HepG2 (cell line): ENCODE data around the gene WDR59. TPM values are rescaled to one million over a fixed set of nuclear protein-coding genes. Genes with fewer than 3 reads are reported as not detected.

ENCODE experiments used
- ATAC-seq: fragments of 200-7000 bp; cut with Tn5 transposase; 3 replicates; pipeline ENCODE4 v1.9.1; 2020; ENCODE audit warnings: mild to moderate bottlenecking, moderate library complexity
- BruUV-seq: library from RNA; stranded (reverse); fragments of 400-500 nt; replicated peaks from 2 replicates; lab custom pipeline; 2021; lab: Mats Ljungman, UMichigan
- CTCF ChIA-PET: fragments of 300-600 bp; formaldehyde crosslinking; extraction: SDS; loops from one replicate; lab custom pipeline; 2021; ENCODE audit warnings: low total read pairs, inconsistent platforms, low intra/inter-chr PET ratio; lab: Yijun Ruan, JAX
- POLR2A ChIA-PET: fragments of 350-600 bp; sonication (Branson Sonifier 250); formaldehyde crosslinking; loops from one replicate; lab custom pipeline; 2020; ENCODE audit warnings: antibody characterized with exemption, inconsistent platforms; lab: Yijun Ruan, JAX
- DNase-seq: peaks from one replicate; pipeline ENCODE4 v3.0.0-alpha.2; 2015; ENCODE audit warnings: low spot score
- FAIRE-seq: peaks from 3 replicates; lab custom pipeline; 2011; peaks lifted over from hg19 to GRCh38; lab: Jason Lieb, UNC
- H2AFZ ChIP-seq: one replicate; pipeline ENCODE4 v1.6.1; 2011; ENCODE audit warnings: low read length, inconsistent platforms
- H3K27ac ChIP-seq: fragments of 300-600 bp; 3 replicates; pipeline ENCODE4 v1.8.0; 2011; ENCODE audit warnings: mixed run types, mild to moderate bottlenecking, mixed read lengths, low read length, inconsistent platforms; ENCODE audit not compliant: insufficient read depth; ENCODE audit errors: extremely low read length
- H3K27me3 ChIP-seq, 2 experiments: fragments of 200-600 bp in 1 of 2; 2 replicates in 1 of 2; 3 replicates in 1 of 2; pipeline versions ENCODE4 v1.6.0 to v1.8.0; 2011; ENCODE audit warnings: low read length in 2 of 2, mild to moderate bottlenecking in 2 of 2, moderate library complexity in 2 of 2, inconsistent platforms in 1 of 2; ENCODE audit not compliant: insufficient read depth in 2 of 2, control insufficient read depth in 1 of 2
- H3K36me3 ChIP-seq, 2 experiments: fragments of 200-600 bp in 1 of 2; replicated peaks in 1 of 2; 2 replicates in 1 of 2; 3 replicates in 1 of 2; pipeline versions ENCODE4 v1.5.1 to v1.8.0; 2011; ENCODE audit warnings: low read length in 2 of 2, inconsistent platforms in 1 of 2; ENCODE audit not compliant: insufficient read depth in 2 of 2, control insufficient read depth in 1 of 2
- H3K4me1 ChIP-seq: 2 replicates; pipeline ENCODE4 v1.5.1; 2012; ENCODE audit warnings: low read length, inconsistent platforms; ENCODE audit not compliant: insufficient read depth
- H3K4me2 ChIP-seq: 2 replicates; pipeline ENCODE4 v1.6.0; 2011; ENCODE audit warnings: low read depth, low read length, inconsistent platforms
- H3K4me3 ChIP-seq, 3 experiments: fragments of 200-600 bp in 1 of 3; sonication (generic), shearing (Covaris generic) in 1 of 3; replicated peaks in 1 of 3; 2 replicates each; pipeline ENCODE4 v1.5.1; 2011 to 2016; ENCODE audit warnings: low read length in 3 of 3, inconsistent platforms in 2 of 3, low read depth in 2 of 3, mild to moderate bottlenecking in 2 of 3, control low read depth in 1 of 3, mixed read lengths in 1 of 3; ENCODE audit not compliant: insufficient read depth in 1 of 3
- H3K79me2 ChIP-seq: one replicate; pipeline ENCODE4 v1.6.1; 2011; ENCODE audit warnings: low read length, inconsistent platforms; ENCODE audit not compliant: insufficient read depth
- H3K9ac ChIP-seq: 2 replicates; pipeline ENCODE4 v1.6.0; 2011; ENCODE audit warnings: mild to moderate bottlenecking, low read depth, low read length, inconsistent platforms; ENCODE audit not compliant: insufficient read depth
- H3K9me3 ChIP-seq: 2 replicates; pipeline ENCODE4 v1.5.1; 2012; ENCODE audit warnings: mild to moderate bottlenecking, low read length
- H4K20me1 ChIP-seq: 2 replicates; pipeline ENCODE4 v1.6.0; 2011; ENCODE audit warnings: inconsistent platforms, mild to moderate bottlenecking, low read length, moderate library complexity; ENCODE audit not compliant: insufficient read depth
- DNMT3B ChIP-seq: conservative IDR thresholded peaks from 2 replicates; pipeline ENCODE4 v1.6.1; 2016; ENCODE audit warnings: missing biosample characterization, control low read depth
- SKI ChIP-seq: fragments of 450-650 bp; IDR thresholded peaks from one replicate; pipeline ENCODE4 v1.6.1; 2018; ENCODE audit warnings: mild to moderate bottlenecking; ENCODE audit not compliant: partially characterized antibody
- THAP7 ChIP-seq: sonication (generic); formaldehyde crosslinking; IDR thresholded peaks from 2 replicates; pipeline ENCODE4 v1.8.1; 2023; ENCODE audit warnings: mild to moderate bottlenecking, missing genetic modification reagents
- ZNF576 ChIP-seq: sonication (generic); formaldehyde crosslinking; IDR thresholded peaks from 2 replicates; pipeline ENCODE4 v1.4.0; 2020; ENCODE audit warnings: mild to moderate bottlenecking, missing genetic modification reagents
- ZNF619 ChIP-seq: sonication (generic); formaldehyde crosslinking; IDR thresholded peaks from 2 replicates; pipeline ENCODE4 v1.4.0; 2020; ENCODE audit warnings: mild to moderate bottlenecking, missing genetic modification reagents
- ZSCAN5A ChIP-seq: sonication (generic); formaldehyde crosslinking; IDR thresholded peaks from 2 replicates; pipeline ENCODE4 v1.8.0; 2022; ENCODE audit warnings: mild to moderate bottlenecking, missing genetic modification reagents, borderline replicate concordance
- ZSCAN9 ChIP-seq: IDR thresholded peaks from 2 replicates; pipeline ENCODE4 v1.6.1; 2016; ENCODE audit warnings: borderline replicate concordance
- WGBS: methylation state at CpG from one replicate; pipeline ENCODE4 v1.1.6; 2017; ENCODE audit warnings: low lambda C conversion rate; 5-methylcytosine and 5-hydroxymethylcytosine counted together
- in situ Hi-C: cut with HindIII; loops from 2 replicates; pipeline ENCODE4 v1.10.0; 2017; ENCODE audit warnings: low pct_unique_long_range_greater_than_20kb; ENCODE audit not compliant: extremely low pct_ligation_motif_present
- intact Hi-C: fragments of 100-400 bp; cut with micrococcal nuclease; formaldehyde crosslinking; loops from one replicate; pipeline ENCODE4 v1.10.0; 2022; ENCODE audit not compliant: unreplicated experiment
- polyA plus RNA-seq, 8 experiments: library from polyadenylated mRNA; depleted of rRNA in 3 of 8; stranded (reverse) in 7 of 8; unstranded in 1 of 8; fragments of >200 nt; fragmentation: Illumina TruSeq in 4 of 8; extraction: Trizol in 4 of 8; gene quantifications; 2 replicates each; pipeline versions ENCODE4 v1.2.1 to v1.2.3, GENCODE V29; 2011 to 2016; ENCODE audit warnings: low read depth in 4 of 8, missing spikeins in 1 of 8, mixed read lengths in 1 of 8; ENCODE audit not compliant: insufficient read depth in 1 of 8
- total RNA-seq, 5 experiments: library from RNA; depleted of rRNA; stranded (reverse); fragments of >200 nt; fragmentation: Illumina TruSeq; extraction: Trizol; gene quantifications; 2 replicates each; pipeline ENCODE4 v1.2.3, GENCODE V29; 2016; ENCODE audit warnings: low read depth in 1 of 5
- TF ChIP-seq, protein P1 (sequence below): IDR thresholded peaks from 2 replicates; pipeline ENCODE4 v1.6.1; 2016; ENCODE audit warnings: low read depth, control low read depth
- TF ChIP-seq, protein P2 (sequence below): sonication (generic); formaldehyde crosslinking; IDR thresholded peaks from 2 replicates; pipeline ENCODE4 v1.5.0; 2020; ENCODE audit warnings: missing genetic modification reagents
- TF ChIP-seq, protein P3 (sequence below): sonication (generic); formaldehyde crosslinking; IDR thresholded peaks from 2 replicates; pipeline ENCODE4 v1.4.0; 2020; ENCODE audit warnings: missing genetic modification reagents

The WDR59 gene
- total and polyA plus RNA-seq, 2 of the 13 experiments (the other 11 are each of a cell fraction or from before 2014, with no cell fraction given), result 65.2 to 306 TPM

GRCh38 chr16:75005697-75006096 is 20.8 kb upstream of the WDR59 start:
- intact Hi-C loops, result no loop called here
- H3K9ac ChIP-seq, result no peak overlapping the region
- TF ChIP-seq ZNF576 (no peak), SKI (no peak), ZNF619 (CRISPR knock-in tag) (no peak), ZSCAN9 (CRISPR knock-in tag) (no peak), ZSCAN5A (CRISPR knock-in tag) (no peak), THAP7 (CRISPR knock-in tag) (no peak), DNMT3B (CRISPR knock-in tag) (no peak)
- TF ChIP-seq, protein P1, sequence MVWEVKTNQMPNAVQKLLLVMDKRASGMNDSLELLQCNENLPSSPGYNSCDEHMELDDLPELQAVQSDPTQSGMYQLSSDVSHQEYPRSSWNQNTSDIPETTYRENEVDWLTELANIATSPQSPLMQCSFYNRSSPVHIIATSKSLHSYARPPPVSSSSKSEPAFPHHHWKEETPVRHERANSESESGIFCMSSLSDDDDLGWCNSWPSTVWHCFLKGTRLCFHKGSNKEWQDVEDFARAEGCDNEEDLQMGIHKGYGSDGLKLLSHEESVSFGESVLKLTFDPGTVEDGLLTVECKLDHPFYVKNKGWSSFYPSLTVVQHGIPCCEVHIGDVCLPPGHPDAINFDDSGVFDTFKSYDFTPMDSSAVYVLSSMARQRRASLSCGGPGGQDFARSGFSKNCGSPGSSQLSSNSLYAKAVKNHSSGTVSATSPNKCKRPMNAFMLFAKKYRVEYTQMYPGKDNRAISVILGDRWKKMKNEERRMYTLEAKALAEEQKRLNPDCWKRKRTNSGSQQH (CRISPR knock-in tag), result no peak
- TF ChIP-seq, protein P2, sequence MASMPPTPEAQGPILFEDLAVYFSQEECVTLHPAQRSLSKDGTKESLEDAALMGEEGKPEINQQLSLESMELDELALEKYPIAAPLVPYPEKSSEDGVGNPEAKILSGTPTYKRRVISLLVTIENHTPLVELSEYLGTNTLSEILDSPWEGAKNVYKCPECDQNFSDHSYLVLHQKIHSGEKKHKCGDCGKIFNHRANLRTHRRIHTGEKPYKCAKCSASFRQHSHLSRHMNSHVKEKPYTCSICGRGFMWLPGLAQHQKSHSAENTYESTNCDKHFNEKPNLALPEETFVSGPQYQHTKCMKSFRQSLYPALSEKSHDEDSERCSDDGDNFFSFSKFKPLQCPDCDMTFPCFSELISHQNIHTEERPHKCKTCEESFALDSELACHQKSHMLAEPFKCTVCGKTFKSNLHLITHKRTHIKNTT (CRISPR knock-in tag), result no peak
- TF ChIP-seq, protein P3, sequence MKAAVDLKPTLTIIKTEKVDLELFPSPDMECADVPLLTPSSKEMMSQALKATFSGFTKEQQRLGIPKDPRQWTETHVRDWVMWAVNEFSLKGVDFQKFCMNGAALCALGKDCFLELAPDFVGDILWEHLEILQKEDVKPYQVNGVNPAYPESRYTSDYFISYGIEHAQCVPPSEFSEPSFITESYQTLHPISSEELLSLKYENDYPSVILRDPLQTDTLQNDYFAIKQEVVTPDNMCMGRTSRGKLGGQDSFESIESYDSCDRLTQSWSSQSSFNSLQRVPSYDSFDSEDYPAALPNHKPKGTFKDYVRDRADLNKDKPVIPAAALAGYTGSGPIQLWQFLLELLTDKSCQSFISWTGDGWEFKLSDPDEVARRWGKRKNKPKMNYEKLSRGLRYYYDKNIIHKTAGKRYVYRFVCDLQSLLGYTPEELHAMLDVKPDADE (CRISPR knock-in tag), result no peak
- TF ChIP-seq, all 625 proteins: peak for 0
- WGBS, result 94% methylated on average over 4 of the region's 4 CpGs
- CTCF ChIA-PET, result no interaction called here
- Histone ChIP-seq H3K27me3 (no peaks in the 10 kb centered on the region), H2AFZ (no peak overlapping the region), H3K79me2 (peaks cover 100% of the 10 kb centered on the region), H3K4me2 (no peak overlapping the region), H3K9me3 (no peaks in the 10 kb centered on the region), H3K4me1 (peaks cover 56% of the 10 kb centered on the region), H3K4me3 (no peak overlapping the region), H3K36me3 (peaks cover 5 to 10% of the 10 kb centered on the region in 2 experiments), H4K20me1 (peaks cover 70% of the 10 kb centered on the region), H3K27ac (no peak overlapping the region)
- in situ Hi-C loops, result no loop called here
- no peak for DNase-seq
- no peak for FAIRE-seq
- no peak for ATAC-seq
- no TSS peak for BruUV-seq
- POLR2A ChIA-PET, result interaction anchor here (1.4 kb wide), 1 partner anchor 13 kb away, joined by 9 read pairs; no protein-coding TSS in a partner anchor
